PFSK-1 (cell line): ENCODE measurements around the gene INKA1. TPM values are rescaled to one million over a fixed set of nuclear protein-coding genes. Genes with fewer than 3 reads are reported as not detected.
A peak's percentile ranks its signal among the peaks of the same experiment; 100 is the strongest.

Source experiments
- FOXP2 ChIP-seq: optimal IDR thresholded peaks from 2 replicates; pipeline ENCODE3; 2011; ENCODE audit warnings: borderline replicate concordance, control low read depth, inconsistent platforms; ENCODE audit not compliant: insufficient read depth; ENCODE audit errors: extremely low read length, extremely low read depth
- POLR2AphosphoS5 ChIP-seq: IDR thresholded peaks from 2 replicates; pipeline ENCODE4 v1.6.1; 2012; ENCODE audit warnings: low read depth, mild to moderate bottlenecking, control low read depth, low read length, moderate library complexity
- REST ChIP-seq, 2 experiments: IDR thresholded peaks; 2 replicates each; pipeline versions ENCODE4 v1.6.1 to v1.8.0; 2011 to 2012; ENCODE audit warnings: low read depth in 2 of 2, low read length in 2 of 2, control low read depth in 1 of 2, inconsistent platforms in 1 of 2, mild to moderate bottlenecking in 1 of 2, moderate library complexity in 1 of 2; ENCODE audit not compliant: insufficient read depth in 1 of 2
- SIN3A ChIP-seq: IDR thresholded peaks from 2 replicates; pipeline ENCODE4 v1.6.1; 2012; ENCODE audit warnings: mild to moderate bottlenecking, low read length, moderate library complexity, borderline replicate concordance; ENCODE audit not compliant: insufficient read depth
- TAF1 ChIP-seq: IDR thresholded peaks from 2 replicates; pipeline ENCODE4 v1.6.1; 2012; ENCODE audit warnings: low read length, control low read depth, borderline replicate concordance; ENCODE audit not compliant: insufficient read depth
- polyA plus RNA-seq: library from polyadenylated mRNA; unstranded; fragments of >200 nt; gene quantifications from one replicate; pipeline ENCODE4 v1.2.1, GENCODE V29; 2012; ENCODE audit warnings: low read depth, missing spikeins; ENCODE audit not compliant: insufficient read length

The INKA1 gene
- polyA plus RNA-seq = 28.0 TPM

GRCh38 chr3:49802719-49803464 lies at the start of gene INKA1:
INKA1 (plus strand) TSS chr3:49803261; CDS start chr3:49803393, 132 bp downstream.
- no peak for TF ChIP-seq FOXP2
- TF ChIP-seq POLR2AphosphoS5 = peak; percentile 68
- no peak for TF ChIP-seq SIN3A
- no peak for TF ChIP-seq TAF1
- no peak for TF ChIP-seq REST (IDR thresholded peaks at IDR 0.05; ENCODE audit: insufficient read depth in 1 of 2, low read depth in 2 of 2, low read length in 2 of 2)

GRCh38 chr3:49754536-49754935 lies 48.5 kb upstream of the INKA1 start:
- TF ChIP-seq FOXP2 (no peak), SIN3A (no peak), REST (IDR thresholded peaks at IDR 0.05; ENCODE audit: insufficient read depth in 1 of 2, low read depth in 2 of 2, low read length in 2 of 2) (no peak), POLR2AphosphoS5 (no peak), TAF1 (no peak)

- TF ChIP-seq REST (IDR thresholded peaks at IDR 0.05; ENCODE audit: insufficient read depth in 1 of 2, low read depth in 2 of 2, low read length in 2 of 2) (no peak), TAF1 (no peak), FOXP2 (no peak), POLR2AphosphoS5 (no peak), SIN3A (no peak)
Observed at GRCh38 chr3:49756036-49756435, 47.0 kb upstream of the INKA1 start.

GRCh38 chr3:49757197-49757596 lies 45.9 kb upstream of the INKA1 start:
- TF ChIP-seq POLR2AphosphoS5 (no peak), SIN3A (no peak), TAF1 (no peak), FOXP2 (no peak), REST (IDR thresholded peaks at IDR 0.05; ENCODE audit: insufficient read depth in 1 of 2, low read depth in 2 of 2, low read length in 2 of 2) (no peak)
